DMS79 treated with DMSO at 0.1 percent for 48 hours (cell line): ENCODE results near the gene PHF2.

Experiments used
- DNase-seq: peaks from one replicate; lab custom pipeline; 2025; lab: John Stamatoyannopoulos, UW

Gene PHF2

DNA sequence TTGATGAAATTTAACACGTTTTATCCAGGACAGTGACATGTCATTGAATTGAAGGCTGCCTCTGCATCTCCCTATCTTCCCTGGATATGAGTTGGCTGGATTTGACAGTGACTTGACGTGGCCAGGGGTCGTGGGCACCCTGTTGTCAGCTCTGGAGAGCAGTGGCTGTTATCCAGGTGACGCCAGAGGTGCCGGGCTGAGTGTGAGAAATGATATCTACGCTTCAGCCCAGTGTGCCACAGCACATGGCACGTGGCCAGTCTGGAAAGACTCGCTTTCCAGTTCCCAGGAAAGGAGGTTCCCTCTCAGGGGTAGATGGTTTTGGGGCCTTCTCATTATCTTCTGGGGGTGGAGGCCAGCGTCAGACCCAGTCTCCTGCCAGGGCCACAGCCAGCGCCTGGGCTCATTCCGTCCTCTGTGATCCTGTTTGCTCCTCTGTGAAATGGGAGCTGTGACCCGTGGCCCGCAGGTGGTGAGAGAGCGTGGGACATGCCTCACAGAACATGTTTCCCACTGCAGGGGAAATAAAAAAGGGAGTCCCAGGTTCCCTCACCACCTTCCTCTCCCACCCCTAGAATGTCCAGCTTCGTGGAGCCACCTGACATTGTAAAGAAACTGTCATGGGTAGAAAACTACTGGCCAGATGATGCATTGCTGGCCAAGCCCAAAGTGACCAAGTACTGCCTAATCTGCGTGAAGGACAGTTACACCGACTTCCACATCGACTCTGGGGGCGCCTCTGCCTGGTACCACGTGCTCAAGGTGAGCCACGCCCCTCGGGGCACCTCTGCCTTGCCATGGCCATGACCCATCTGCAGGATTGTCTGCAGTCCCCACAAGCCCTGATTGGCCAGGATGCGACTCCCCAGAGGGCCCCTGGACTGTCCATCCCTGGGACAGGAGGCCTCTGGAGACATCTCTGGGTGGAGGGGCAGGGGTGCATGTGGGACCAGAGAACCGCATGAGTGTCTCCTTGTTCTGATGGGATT lies 76.5 kb downstream of the PHF2 start:
- DNase-seq, result no peak

GRCh38 chr9:93653760-93654159 lies 77.4 kb downstream of the PHF2 start:
- no peak for DNase-seq

DNA sequence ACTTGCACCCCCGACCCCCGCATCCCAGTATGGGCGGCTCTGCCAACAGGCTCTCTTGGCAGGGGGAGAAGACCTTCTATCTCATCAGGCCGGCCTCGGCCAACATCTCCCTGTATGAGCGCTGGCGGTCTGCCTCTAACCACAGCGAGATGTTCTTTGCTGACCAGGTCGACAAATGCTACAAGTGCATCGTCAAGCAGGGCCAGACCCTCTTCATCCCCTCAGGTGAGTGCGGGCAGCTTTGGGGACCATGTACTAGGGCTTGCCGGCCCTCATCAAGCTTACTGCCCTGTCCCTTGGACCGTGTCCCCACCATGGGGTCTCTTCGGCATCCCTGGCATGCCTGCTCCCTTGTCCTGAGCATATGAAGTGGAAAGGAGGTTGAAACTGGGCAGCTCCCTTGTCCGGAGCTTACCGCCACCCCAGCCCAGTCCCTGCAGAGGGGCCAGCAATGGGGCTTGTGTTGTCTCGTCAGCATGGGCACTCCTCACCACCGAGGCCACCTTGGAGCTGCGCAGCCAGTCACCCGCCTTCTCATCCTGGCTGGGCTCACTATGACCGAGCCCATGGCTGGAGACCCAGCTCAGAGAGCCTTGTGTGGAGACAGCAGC lies 78.1 kb downstream of the PHF2 start:
- DNase-seq, result no peak

GRCh38 chr9:93655621-93656425 lies 79.4 kb downstream of the PHF2 start:
- no peak for DNase-seq

GRCh38 chr9:93656426-93657239 lies 80.2 kb downstream of the PHF2 start:
- no peak for DNase-seq

DNA sequence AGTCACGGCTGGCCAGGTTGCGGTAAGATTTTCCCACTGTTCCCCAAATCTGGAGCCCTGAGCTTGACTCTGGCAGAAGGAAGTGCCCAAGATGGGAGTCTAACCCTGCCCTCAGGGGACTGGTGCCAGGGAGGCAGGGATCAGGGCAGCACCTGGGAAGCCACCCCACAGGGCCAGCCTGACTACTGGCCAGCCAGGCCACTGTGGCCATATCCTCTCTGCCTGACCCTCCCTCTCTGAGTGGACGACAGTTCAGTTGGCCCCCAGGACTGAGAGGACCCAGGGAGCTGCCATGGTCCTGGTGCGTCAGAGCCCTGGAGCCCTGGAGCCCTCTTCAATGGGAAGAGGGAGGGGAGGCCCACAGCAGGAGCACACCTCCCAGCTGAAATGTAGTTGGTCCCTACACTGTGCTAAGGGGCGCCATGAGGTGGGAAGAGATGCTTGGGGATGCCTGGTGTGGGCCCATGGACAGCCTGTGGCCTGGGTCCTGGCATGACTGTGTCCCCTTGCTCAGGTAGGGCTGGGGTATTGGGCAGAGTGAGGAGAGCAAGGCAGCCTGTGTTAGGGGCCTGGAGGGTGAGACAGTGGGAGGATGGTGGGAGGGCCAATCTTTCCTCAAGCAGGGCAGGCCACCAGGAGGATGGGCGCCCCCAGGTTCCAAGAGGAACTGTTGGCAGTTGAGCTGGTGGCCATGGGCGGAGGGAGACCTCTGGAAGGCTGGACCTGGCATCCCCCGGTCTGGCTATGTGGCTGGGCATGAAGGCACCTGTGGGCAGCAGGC lies 81.1 kb downstream of the PHF2 start:
- no peak for DNase-seq

GRCh38 chr9:93658184-93658925 lies 82.0 kb downstream of the PHF2 start:
- no peak for DNase-seq

GRCh38 chr9:93659044-93659836 lies 82.9 kb downstream of the PHF2 start:
- no peak for DNase-seq

- DNase-seq, result no peak
These were observed 83.4 kb downstream of the PHF2 start for GRCh38 chr9:93659837-93660177.

GRCh38 chr9:93660352-93661046 lies 84.1 kb downstream of the PHF2 start:
- DNase-seq, result no peak

DNA sequence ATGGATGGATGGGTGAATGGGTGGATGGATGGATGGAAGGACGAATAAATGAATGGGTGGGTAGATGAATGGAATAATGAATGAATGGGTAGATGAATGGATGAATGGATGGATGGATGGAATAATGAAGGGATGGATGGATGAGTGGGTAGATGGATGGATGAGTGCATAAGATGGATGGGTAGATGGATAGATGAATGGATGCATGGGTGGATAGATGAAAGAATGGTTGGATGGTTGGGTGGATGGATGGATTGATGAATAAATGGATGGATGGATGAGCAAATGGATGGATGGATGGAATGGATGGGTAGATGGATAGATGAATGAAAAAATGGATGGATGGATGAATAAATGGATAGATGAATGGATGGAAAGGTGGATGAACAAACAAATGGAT lies 85.2 kb downstream of the PHF2 start:
- no peak for DNase-seq

- no peak for DNase-seq
These were observed 85.7 kb downstream of the PHF2 start for GRCh38 chr9:93662016-93662638.

DNA sequence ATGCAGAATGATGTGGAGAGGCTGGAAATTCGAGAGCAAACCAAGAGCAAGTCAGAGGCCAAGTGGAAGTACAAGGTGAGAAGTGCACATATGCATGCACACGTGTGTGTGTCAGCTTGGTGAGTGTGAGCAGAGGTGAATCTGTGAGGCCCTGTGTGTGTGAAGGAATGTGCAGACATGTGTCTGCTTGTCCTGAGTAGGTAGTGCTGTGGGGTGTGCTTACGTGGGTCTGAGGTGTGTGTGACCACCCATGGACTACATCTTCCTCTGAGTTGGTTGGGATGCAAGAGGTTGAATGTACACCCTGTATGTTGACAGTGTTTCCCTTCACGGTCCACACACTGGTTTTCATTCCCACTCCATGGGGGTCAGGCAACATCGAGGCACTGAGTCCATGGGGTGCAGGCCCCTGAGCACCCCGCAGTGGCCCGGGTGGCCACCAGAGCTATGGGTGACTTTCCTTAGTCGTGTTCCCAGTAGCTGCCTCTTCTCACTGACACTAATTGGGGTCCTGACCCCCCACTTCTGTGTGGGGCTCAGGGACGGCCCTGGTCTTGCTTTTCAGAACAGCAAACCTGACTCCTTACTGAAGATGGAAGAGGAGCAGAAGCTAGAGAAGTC lies 86.7 kb downstream of the PHF2 start:
- no peak for DNase-seq

GRCh38 chr9:93663877-93664548 lies 87.6 kb downstream of the PHF2 start:
- no peak for DNase-seq

- DNase-seq, result no peak
These were observed 88.3 kb downstream of the PHF2 start for GRCh38 chr9:93664549-93665120.

- no peak for DNase-seq
These were observed 88.8 kb downstream of the PHF2 start for GRCh38 chr9:93665128-93665636.
